VCaP (cell line): ENCODE results near the gene FRMD6.

Source experiments
- H3K27ac ChIP-seq: fragments of 450-650 bp; 2 replicates; pipeline ENCODE4 v1.5.1; 2017
- TF ChIP-seq, protein P1 (sequence below): fragments of 450-650 bp; conservative IDR thresholded peaks from 2 replicates; pipeline ENCODE4 v1.5.1; 2017; ENCODE audit warnings: mild to moderate bottlenecking, moderate library complexity

Gene FRMD6

GRCh38 chr14:51666826-51667225 is 15.1 kb downstream of the FRMD6 start:
- H3K27ac ChIP-seq, result no peak overlapping the region
- TF ChIP-seq, protein P1, sequence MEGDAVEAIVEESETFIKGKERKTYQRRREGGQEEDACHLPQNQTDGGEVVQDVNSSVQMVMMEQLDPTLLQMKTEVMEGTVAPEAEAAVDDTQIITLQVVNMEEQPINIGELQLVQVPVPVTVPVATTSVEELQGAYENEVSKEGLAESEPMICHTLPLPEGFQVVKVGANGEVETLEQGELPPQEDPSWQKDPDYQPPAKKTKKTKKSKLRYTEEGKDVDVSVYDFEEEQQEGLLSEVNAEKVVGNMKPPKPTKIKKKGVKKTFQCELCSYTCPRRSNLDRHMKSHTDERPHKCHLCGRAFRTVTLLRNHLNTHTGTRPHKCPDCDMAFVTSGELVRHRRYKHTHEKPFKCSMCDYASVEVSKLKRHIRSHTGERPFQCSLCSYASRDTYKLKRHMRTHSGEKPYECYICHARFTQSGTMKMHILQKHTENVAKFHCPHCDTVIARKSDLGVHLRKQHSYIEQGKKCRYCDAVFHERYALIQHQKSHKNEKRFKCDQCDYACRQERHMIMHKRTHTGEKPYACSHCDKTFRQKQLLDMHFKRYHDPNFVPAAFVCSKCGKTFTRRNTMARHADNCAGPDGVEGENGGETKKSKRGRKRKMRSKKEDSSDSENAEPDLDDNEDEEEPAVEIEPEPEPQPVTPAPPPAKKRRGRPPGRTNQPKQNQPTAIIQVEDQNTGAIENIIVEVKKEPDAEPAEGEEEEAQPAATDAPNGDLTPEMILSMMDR, result no peak

- no peak overlapping the region for H3K27ac ChIP-seq
- TF ChIP-seq, protein P1, result no peak
Observed at GRCh38 chr14:51668870-51669269, 17.2 kb downstream of the FRMD6 start.

DNA sequence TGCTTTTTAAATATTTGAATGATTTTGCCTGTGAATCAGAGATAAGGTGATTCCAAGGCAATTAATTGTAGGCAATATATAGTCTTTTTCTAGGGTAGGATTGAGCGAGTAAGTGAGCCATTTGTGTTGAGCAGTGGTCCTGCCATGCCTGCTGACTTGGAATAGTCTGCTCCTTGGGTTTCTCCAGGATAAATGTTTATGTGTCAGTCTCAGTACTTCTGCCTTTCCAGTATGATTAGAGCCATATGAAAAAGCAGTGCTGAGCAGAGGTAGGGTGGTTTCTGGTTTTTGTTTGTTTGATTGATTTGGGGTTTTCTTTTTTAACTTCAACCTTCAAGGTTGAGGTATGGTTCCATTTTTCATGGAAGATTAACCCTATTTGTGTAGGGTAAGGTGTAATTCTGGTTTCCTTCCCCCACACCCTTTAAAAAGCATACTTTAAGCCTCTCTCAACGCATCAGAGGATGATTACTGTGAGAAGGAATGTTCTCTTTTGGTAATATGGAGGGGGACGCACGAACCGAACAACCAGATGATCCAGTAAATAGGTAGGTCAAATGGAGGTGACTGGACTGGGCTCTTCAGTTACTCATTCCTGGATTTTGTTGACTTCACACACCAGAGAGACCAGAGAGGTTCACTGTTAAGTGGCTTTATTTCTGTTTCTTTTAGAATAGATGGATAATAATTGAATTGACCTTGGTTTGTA is 22.7 kb downstream of the FRMD6 start:
- TF ChIP-seq, protein P1, result no peak
- no peak overlapping the region for H3K27ac ChIP-seq

DNA sequence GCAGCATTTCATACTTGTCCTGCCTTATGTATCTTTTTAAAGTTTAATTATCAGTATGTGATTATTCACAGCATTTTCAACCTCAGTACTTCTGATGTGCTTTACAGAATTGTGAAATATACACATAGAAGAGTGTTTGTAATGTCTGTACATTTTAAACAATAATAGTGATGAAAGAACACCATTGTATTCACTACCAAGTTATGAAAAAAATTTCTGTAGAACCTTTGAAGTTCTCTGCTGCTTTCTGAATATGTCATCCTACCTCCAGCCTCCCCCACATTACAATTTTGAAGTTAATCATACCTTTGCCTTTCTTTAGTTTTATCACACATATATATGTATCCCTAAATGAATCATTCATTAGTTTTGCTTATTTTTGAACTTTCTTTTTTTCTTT is 24.8 kb downstream of the FRMD6 start:
- TF ChIP-seq, protein P1, result no peak
- no peak overlapping the region for H3K27ac ChIP-seq

GRCh38 chr14:51677266-51677665 is 25.6 kb downstream of the FRMD6 start:
- TF ChIP-seq, protein P1, result no peak
- H3K27ac ChIP-seq, result no peak overlapping the region

GRCh38 chr14:51677738-51678137 is 26.0 kb downstream of the FRMD6 start:
- TF ChIP-seq, protein P1, result no peak
- no peak overlapping the region for H3K27ac ChIP-seq

DNA sequence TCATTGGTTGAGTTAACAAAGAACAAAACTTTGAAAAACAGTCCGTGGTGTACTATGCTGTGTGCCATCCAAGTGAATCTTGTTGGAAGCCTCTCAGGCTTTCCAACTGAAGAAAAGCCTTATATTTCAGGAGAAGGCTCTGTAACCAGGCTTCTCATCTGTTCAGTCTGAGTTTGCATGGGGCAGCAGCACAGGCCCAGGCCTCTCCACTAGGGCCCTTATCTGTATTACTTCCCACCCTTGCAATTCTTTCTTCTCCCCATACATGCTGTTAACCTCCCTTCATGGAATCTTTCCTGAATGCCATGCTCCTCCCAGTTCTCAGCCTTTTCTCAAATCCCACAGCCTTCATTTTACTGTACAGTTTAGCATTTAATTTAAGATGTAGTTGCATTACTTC is 28.3 kb downstream of the FRMD6 start:
- no peak overlapping the region for H3K27ac ChIP-seq
- TF ChIP-seq, protein P1, result no peak
